Renal cortex interstitium (tissue), 15 donors: ENCODE data around the gene TCERG1L. TPM values are rescaled to one million over a fixed set of nuclear protein-coding genes. Genes with fewer than 3 reads are reported as not detected.
"Not testable (repeated sequence)": the region's sequence is repeated elsewhere in the genome, so short reads cannot be mapped to it uniquely, and the experiment has no call there.

ENCODE experiments used
- DNase-seq, 11 donors: peaks; one replicate each; pipeline ENCODE4 v3.0.0-alpha.2; 2013; ENCODE audit warnings: low read depth in 9 of 11, low spot score in 4 of 11; ENCODE audit errors: extremely low read depth in 1 of 11
- long read RNA-seq, 16 experiments: transcript quantifications; one replicate each; lab custom pipeline, GENCODE V29; 2026
- polyA plus RNA-seq, 3 donors: library from polyadenylated mRNA; unstranded; fragments of 120-200 nt; gene quantifications; one replicate each; pipeline ENCODE4 v1.2.1, GENCODE V29; 2013; ENCODE audit not compliant: insufficient read length in 3 of 3

TCERG1L gene
- polyA plus RNA-seq, result 1 to 10 TPM; 1.1 to 2.4 (median 1.3) TPM
- long read RNA-seq, donor 1, result 0 reads
- long read RNA-seq, donor 2, result 0 reads
- long read RNA-seq, donor 3, result 0 reads
- long read RNA-seq, donor 4, partial matches to known transcripts, result 0 of 2 reads
- long read RNA-seq, donor 4, other reads (novel, unspliced or antisense), result 0 of 2 reads
- long read RNA-seq, donor 5, result 0 reads
- long read RNA-seq, donor 6, result 0 reads
- long read RNA-seq, donor 7, result 0 reads
- long read RNA-seq, donor 8, result 0 reads
- long read RNA-seq, donor 9, result 0 reads
- long read RNA-seq, donor 10, result 0 reads
- long read RNA-seq, donor 11, result 0 reads
- long read RNA-seq, donor 12, result 0 reads
- long read RNA-seq, donor 13, result 0 reads
- long read RNA-seq, donor 14, result 0 reads
- long read RNA-seq, donor 15, result 0 reads
- long read RNA-seq, donor 16, result 0 reads

- peak in 3 of 11 donors; percentile 5 to 26 (median 12) for DNase-seq
These were observed at the start of gene TCERG1L for GRCh38 chr10:131311661-131312477. TSS of gene TCERG1L (minus strand) at chr10:131311721. CDS start at chr10:131311635, 86 bp downstream.

DNA sequence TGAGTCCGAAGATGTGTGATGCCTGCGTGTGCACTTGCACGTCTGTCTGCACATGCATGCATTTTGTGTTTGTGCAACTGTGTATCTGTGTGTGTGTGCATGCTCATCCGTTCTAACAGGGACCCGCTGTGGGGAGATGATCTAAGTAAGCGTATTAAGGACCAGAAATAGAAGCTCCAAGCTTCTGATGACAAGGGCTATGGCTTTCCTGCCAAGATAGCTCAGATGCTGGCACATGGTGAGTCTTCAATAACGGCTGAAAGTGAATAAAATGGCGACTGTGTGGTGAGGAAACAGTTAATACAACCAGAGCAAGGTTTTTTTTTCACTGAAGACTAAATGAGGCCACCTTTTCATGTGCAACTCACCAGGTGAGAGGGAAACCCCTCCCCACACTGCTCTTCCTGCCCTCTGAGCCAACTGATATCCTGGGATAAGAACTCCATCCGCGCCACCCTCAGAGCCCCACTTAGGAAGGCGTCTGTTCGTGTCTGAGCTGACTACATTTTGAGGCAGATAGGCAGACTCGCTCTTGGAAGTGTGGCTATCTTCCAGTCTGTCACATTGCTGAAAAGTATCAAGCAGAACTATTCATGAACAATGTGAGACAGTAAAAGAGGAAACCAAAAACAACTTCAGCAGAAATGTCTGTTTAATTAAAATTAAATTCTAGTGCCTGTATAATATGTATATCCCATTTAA, 47.4 kb upstream of the TCERG1L start:
- no peak for DNase-seq

DNA sequence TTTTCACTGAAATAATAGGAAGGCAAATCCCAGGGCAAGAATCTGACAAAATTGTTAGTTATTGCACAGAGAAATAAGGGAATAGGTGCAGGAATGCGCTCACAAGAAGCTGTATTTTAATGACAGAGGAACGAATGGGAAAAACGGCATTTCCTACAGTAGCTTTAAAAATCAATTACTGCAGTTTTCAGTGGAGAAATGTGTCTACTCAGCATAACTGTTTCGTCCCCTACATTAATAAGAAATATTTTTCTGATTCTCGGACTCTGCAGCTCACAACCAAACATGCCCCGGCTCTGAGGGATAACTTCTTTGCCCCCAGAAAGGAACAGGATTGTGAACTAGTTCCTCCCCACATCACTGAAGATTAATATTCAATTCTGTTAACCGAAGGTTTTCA, 44.9 kb upstream of the TCERG1L start:
- no peak for DNase-seq

GRCh38 chr10:131355881-131356280, 44.4 kb upstream of the TCERG1L start:
- no peak for DNase-seq

GRCh38 chr10:131355056-131355455, 43.5 kb upstream of the TCERG1L start:
- no peak for DNase-seq

DNA sequence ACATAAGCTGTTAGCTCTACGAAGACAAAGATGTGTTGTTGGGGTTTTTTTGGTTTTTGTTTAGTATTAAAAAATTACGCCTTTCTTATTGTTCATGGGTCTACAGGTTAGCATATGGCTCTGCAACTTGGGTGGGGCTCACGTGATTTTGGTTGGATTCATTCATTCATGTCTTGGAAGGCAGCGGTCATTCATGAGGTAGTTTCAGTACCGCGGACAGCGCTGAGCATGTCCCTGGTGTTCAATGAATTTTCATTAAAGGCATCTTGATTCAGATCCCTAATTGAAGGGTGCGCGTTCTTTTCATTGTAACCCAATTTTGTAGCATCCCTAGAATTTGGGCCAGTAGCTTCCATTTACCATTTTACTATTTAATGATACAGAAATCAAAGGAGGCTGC, 42.9 kb upstream of the TCERG1L start:
- peak; percentile 22 to 57 (median 46) for DNase-seq

DNA sequence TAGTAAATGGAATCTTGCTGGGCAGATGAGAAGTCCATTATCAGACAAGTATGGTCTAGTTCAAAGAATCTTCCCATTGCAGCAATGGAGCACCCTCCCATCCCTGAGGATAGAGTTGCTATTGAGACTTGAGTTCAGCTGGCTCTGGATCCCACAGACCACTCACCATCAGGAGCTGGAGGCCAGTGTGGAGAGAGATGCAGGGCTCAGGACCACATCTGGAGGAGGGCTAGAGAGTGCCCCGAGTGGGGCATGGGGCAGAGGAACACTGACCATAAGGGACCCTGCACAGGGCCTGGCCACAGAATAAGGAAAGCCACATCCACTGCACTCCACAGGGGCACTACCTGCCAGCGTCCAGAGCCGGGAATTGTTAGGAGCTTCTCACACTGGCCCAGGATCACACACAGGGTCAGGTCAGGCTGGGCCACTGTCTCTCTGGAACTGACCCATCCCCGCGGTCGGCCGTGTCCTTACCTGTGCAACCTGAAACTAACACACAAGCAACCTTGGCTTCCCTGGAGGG, 41.3 kb upstream of the TCERG1L start:
- DNase-seq, result no peak

- no peak for DNase-seq
These were observed 39.1 kb upstream of the TCERG1L start for GRCh38 chr10:131350660-131351059.

DNA sequence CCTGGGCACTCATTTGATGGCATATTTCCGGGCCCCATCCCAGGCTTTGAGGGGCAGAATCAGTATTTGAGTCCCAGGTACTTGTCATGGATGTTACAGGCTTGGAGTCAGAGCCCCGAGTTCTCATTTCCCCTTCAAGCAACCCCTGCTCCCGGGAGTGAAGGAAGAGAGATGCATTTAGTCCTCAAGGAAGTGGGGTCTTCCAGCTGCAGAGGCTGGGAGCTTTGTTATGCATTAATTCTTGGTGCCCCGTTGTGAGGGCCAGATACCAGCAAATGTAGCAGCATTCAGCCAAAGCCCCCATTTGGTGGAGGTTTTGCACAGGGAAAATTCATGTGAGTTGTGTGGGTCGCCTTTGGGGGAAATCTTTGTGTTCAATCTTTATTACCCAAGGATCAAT, 38.7 kb upstream of the TCERG1L start:
- no peak for DNase-seq

DNA sequence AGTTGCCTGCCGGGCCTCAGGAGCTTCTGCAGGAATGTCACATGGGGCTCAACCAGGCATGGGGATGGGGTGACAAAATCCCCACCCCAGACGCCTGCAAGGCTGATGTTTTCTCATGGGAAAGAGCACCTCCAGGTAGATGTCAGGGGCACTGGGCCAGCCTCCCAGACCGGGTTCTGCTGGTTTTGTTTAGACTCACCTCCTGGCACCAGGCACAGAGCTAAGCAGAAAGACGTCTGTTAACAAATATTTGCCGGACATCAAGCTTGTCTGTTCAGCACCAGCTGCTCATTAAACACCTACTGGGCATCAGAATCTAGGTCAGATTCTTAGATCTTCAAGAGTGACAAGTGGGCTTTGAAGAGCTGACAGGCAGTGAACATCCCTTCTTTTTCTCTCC, 34.9 kb upstream of the TCERG1L start:
- no peak for DNase-seq

DNA sequence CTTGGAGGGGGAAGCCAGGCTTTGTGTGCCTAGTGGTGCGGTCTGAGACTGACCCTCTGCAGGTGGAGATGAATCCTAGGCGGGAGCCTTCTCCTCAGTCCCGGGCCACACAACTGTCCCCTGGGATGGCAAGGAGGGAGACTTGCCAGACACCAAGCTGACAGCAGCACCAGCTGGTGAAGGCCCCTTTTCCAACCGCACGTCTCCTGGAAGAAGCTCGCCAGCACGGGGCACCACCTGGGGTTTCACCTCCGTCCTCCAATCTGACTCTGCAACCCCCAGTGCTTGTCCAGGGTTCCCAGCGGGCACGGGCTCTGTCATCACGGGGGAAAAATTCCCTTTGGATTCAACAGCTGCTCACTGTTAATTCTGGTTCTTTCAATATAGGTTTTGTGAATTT, 34.2 kb upstream of the TCERG1L start:
- DNase-seq, result no peak

GRCh38 chr10:131344747-131345146, 33.2 kb upstream of the TCERG1L start:
- DNase-seq, result no peak

- DNase-seq, result no peak
These were observed 26.2 kb upstream of the TCERG1L start for GRCh38 chr10:131337741-131338140.

- no peak for DNase-seq
These were observed 21.3 kb upstream of the TCERG1L start for GRCh38 chr10:131332821-131333220.

DNA sequence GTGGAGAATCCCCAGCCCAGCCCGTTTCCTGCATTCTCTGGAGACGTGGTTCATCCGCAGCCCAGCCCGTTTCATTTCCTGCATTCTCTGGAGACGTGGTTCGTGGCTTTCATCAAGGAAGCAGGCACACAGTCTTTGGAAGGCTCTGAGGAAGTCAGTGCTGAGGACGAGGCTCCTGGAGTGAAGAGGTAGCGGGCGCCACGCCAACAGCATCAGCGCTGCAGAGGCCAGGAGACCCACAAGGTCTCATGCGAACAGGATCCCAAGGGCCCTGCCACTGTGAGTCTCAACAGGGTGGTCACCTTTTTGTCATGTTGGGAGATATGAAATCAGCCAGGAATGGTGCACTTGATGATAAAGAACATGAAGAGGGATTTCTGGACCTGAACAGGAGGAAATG, 12.4 kb upstream of the TCERG1L start:
- DNase-seq, result no peak

GRCh38 chr10:131323025-131323424, 11.5 kb upstream of the TCERG1L start:
- DNase-seq, result no peak

DNA sequence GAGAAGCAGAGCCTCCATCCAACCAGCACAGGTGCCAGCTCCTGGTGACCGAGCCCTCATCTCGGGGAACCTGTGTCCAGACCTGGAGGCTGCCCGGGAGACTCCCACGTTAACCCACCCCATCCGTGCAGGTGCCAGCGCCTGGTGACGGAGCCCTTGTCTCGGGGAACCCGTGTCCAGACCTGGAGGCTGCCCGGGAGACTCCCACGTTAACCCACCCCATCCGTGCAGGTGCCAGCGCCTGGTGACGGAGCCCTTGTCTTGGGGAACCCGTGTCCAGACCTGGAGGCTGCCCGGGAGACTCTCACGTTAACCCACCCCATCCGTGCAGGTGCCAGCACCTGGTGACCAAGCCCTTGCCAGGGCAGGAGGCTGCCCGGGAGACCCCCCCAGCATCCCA, 11.1 kb upstream of the TCERG1L start:
- not testable (repeated sequence) for DNase-seq

DNA sequence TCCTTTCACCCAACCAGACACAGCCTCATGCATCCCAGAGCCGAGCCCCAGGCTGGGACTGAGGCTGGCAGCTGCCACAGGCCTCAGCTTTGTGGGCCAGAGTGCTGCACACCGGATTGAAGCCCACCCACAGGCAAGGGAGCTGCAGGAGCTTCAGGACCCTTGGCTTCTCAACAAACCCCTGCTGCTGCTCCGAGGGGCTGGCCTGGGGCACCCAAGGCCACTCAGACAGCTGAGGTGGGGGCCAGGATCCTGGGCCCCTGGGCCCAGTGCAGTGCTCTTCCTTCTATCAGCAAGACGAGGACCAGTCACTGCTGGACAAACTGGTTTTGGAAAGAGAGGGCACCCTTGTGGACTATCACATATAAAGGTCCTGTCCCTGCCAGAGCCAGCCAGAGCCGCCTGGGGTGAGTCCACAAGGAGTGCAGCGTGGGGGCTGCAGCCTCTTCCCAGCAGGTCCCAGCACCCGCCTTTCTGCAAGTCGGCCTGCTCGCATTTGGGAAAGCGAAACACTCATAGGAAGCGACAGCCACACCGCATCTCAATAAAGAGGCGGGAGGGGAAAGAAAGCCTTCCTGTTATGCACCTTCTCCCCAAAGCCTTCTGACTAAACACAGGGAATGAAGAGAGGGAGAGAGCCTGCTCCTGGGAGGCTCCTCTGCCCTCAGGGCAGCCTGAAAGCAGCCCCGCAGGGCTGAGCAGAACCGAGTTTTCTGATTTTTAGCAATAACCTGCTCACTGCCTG, 9.5 kb upstream of the TCERG1L start:
- no peak for DNase-seq

DNA sequence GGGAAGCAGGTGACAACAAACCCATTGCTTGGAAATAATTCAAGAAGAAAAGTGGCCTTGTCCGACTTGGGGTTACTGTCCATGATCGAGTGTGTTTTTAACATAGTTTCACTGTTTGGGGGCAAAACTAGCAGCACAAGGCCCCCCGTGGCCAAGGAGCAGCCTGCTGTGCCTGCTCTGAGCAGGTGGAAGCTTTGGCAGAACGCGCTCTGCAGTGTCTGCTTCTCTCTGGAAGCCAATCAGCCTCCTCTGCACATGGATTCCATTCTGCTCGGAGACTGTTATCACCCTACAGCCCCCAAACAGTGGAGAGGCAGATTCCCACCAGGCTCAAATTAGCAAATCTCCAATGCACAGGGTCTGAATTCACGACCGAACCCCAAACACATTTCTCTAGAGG, 7.3 kb upstream of the TCERG1L start:
- no peak for DNase-seq
